ENCODE results near the gene MED13L. TPM values are rescaled to one million over a fixed set of nuclear protein-coding genes. Genes with fewer than 3 reads are reported as not detected.

MED13L gene
- total and polyA plus RNA-seq, 2 of the 8 experiments (the other 6 are each of a cell fraction or from before 2014, with no cell fraction given) = 15.9 to 51.7 TPM

DNA sequence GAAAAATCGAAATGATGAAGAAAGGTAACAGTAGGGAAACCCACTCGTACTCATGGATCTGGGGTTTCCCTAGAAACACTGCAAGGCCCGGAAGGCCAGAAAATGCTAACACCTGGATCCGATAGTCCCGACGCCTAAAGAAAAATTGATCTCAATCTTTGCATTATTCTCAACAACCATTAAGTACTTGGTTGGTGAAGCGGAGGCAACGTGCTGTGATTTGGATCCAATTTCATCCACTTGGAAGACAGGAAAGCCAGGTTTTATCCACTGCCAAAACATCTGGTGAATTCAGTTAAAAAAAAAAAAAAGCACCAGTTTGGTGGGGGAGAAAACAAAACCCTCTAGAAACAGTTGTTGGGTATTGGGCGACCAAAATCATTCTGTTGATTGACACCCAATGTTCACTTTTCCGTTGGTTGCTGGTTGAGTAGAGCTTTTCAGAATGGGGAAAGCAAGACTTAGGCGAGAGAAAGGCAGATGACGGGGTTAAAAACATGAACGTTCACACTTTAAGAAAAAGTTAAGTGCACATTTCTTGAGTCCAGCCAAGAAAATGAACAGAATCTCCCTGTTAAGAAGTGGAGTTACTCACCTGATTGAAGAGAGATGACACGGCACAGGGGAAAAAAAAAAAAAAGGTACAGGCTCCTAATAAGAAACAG is 41.9 kb upstream of the MED13L start:
- Histone ChIP-seq H3K4me2 (ENCODE audit: insufficient read depth in 1 of 2, low read depth in 2 of 2, low read length in 2 of 2) (no peak overlapping the region), H2AFZ (ENCODE audit: low read length) (0 out of 2 replicates have a peak overlapping the region, but pooled peaks have one; percentile 9), H3K27ac (ENCODE audit: low read depth, low read length) (no peak overlapping the region)
- TF ChIP-seq CTBP2 (IDR thresholded peaks at IDR 0.05; ENCODE audit: borderline replicate concordance, insufficient read depth, insufficient read length, low read length) = no peak
- no peak for TF ChIP-seq SRF (IDR thresholded peaks at IDR 0.05; ENCODE audit: low read depth, low read length)
- TF ChIP-seq RBBP5 (IDR thresholded peaks at IDR 0.05; ENCODE audit: borderline replicate concordance, low read depth, low read length) = no peak
- no peak for TF ChIP-seq RAD21 (IDR thresholded peaks at IDR 0.05 in 1 of 2, conservative IDR thresholded peaks at IDR 0.05 in 1 of 2; ENCODE audit: low read depth in 2 of 2, low read length in 2 of 2)
- TF ChIP-seq POLR2A (IDR thresholded peaks at IDR 0.05; ENCODE audit: control extremely low read depth in 1 of 2, low read depth in 2 of 2, low read length in 2 of 2) = no peak
- no peak for TF ChIP-seq NRF1 (IDR thresholded peaks at IDR 0.05; ENCODE audit: low read depth, low read length)
- no peak for TF ChIP-seq ZNF274 (IDR thresholded peaks at IDR 0.05; ENCODE audit: borderline replicate concordance, extremely low read depth, low read length)
- no peak for TF ChIP-seq KDM4A (IDR thresholded peaks at IDR 0.05; ENCODE audit: low read depth, low read length, severe bottlenecking)
- no peak for TF ChIP-seq YY1 (IDR thresholded peaks at IDR 0.05; ENCODE audit: low read depth, low read length)
- TF ChIP-seq KDM5A (IDR thresholded peaks at IDR 0.05; ENCODE audit: low read length) = no peak
- no peak for TF ChIP-seq PHF8 (conservative IDR thresholded peaks at IDR 0.05; ENCODE audit: low read depth, low read length)
- TF ChIP-seq SIX5 (IDR thresholded peaks at IDR 0.05; ENCODE audit: low read depth, low read length) = no peak
- TF ChIP-seq CHD1 (IDR thresholded peaks at IDR 0.05; ENCODE audit: low read depth, low read length) = no peak

More for the DNA sequence above, 41.9 kb upstream of the MED13L start:
- peaks cover 0 to 3% (median under 1%) of the 10 kb centered on the region in 4 experiments; a peak in 3 of 7 replicates for H3K4me1 ChIP-seq (replicated peaks in 1 of 4; ENCODE audit: control insufficient read depth in 3 of 4, insufficient read depth in 4 of 4, low read length in 3 of 4)
- ChIA-PET POLR2A (ENCODE audit: partially characterized antibody) (no interaction called here), CTCF (ENCODE audit: partially characterized antibody) (interaction anchor here (0.7 kb wide), 1 partner anchor 34 kb away, joined by 4 read pairs; no protein-coding TSS in a partner anchor)
- H2BK5ac ChIP-seq (ENCODE audit: low read depth, low read length) = no peak overlapping the region
- H2AK5ac ChIP-seq (ENCODE audit: low read depth, low read length) = no peak overlapping the region
- 91% methylated on average over 13 of the region's 14 CpGs; no CpG with 5 or more reads in 1 of the 2 experiments for WGBS, 2 experiments (ENCODE audit: extremely low coverage in 1 of 2, insufficient coverage in 1 of 2, insufficient read length in 1 of 2, insufficient replicate concordance in 2 of 2, low coverage in 1 of 2, low lambda C conversion rate in 2 of 2, missing lambda C conversion rate in 1 of 2)
- H2BK12ac ChIP-seq (ENCODE audit: low read depth, low read length) = no peak overlapping the region
- DNase-seq (ENCODE audit: low read depth in 1 of 2, low spot score in 2 of 2) (no peak), FAIRE-seq (no peak)
- H3K23ac ChIP-seq (ENCODE audit: insufficient read length) = no peak overlapping the region
- no peak overlapping the region for H3K14ac ChIP-seq (ENCODE audit: insufficient read length)
- no peak overlapping the region for H3K18ac ChIP-seq (ENCODE audit: extremely low read depth, low read length)
- H4K91ac ChIP-seq (replicated peaks; ENCODE audit: insufficient read length, low read length) = no peak overlapping the region
- no peak overlapping the region for H2BK15ac ChIP-seq (ENCODE audit: low read length)
- H3K9me3 ChIP-seq (ENCODE audit: insufficient read depth in 2 of 2, low read depth in 1 of 2, low read length in 1 of 2) = no peaks in the 10 kb centered on the region
- no peaks in the 10 kb centered on the region for H3K79me1 ChIP-seq (ENCODE audit: low read depth, low read length)
- H3K27me3 ChIP-seq (replicated peaks in 1 of 4; ENCODE audit: control insufficient read depth in 3 of 4, extremely low read depth in 1 of 4, insufficient read depth in 3 of 4, low read length in 3 of 4) = no peaks in the 10 kb centered on the region
- H3K36me3 ChIP-seq (ENCODE audit: control insufficient read depth in 2 of 4, insufficient read depth in 4 of 4, low read length in 3 of 4) = no peaks in the 10 kb centered on the region
- no peak overlapping the region for H2BK20ac ChIP-seq (ENCODE audit: low read length)
- no peak overlapping the region for H3K4ac ChIP-seq (replicated peaks; ENCODE audit: insufficient read length, low read depth, low read length)
- no peak overlapping the region for H4K8ac ChIP-seq (ENCODE audit: extremely low read depth, insufficient read depth, low read length)
- no peak overlapping the region for H3K56ac ChIP-seq (replicated peaks; ENCODE audit: insufficient read length, low read depth, low read length)
- no peak overlapping the region for H4K5ac ChIP-seq (ENCODE audit: insufficient read length, low read depth, low read length)
- no peak overlapping the region for H3K9ac ChIP-seq (replicated peaks in 1 of 4; ENCODE audit: extremely low read depth in 1 of 4, low read depth in 3 of 4, low read length in 3 of 4)
- H3K23me2 ChIP-seq (ENCODE audit: low read depth, low read length) = no peaks in the 10 kb centered on the region; the same call in 1 of the 2 replicates
- no peaks in the 10 kb centered on the region for H3K79me2 ChIP-seq (ENCODE audit: control insufficient read depth in 1 of 2, insufficient read depth in 2 of 2, low read length in 2 of 2)
- H3K4me3 ChIP-seq (ENCODE audit: extremely low read depth in 1 of 4, insufficient read depth in 2 of 4, low read depth in 3 of 4, low read length in 4 of 4) = no peak overlapping the region
- H2BK120ac ChIP-seq (replicated peaks; ENCODE audit: low read depth, low read length) = no peak overlapping the region
- H4K20me1 ChIP-seq (replicated peaks in 1 of 2; ENCODE audit: control insufficient read depth in 1 of 2, insufficient read depth in 2 of 2, low read length in 2 of 2) = no peaks in the 10 kb centered on the region
